ENCODE data around the gene KISS1R.
A peak's percentile ranks its signal among the peaks of the same experiment; 100 is the strongest.

KISS1R gene

DNA sequence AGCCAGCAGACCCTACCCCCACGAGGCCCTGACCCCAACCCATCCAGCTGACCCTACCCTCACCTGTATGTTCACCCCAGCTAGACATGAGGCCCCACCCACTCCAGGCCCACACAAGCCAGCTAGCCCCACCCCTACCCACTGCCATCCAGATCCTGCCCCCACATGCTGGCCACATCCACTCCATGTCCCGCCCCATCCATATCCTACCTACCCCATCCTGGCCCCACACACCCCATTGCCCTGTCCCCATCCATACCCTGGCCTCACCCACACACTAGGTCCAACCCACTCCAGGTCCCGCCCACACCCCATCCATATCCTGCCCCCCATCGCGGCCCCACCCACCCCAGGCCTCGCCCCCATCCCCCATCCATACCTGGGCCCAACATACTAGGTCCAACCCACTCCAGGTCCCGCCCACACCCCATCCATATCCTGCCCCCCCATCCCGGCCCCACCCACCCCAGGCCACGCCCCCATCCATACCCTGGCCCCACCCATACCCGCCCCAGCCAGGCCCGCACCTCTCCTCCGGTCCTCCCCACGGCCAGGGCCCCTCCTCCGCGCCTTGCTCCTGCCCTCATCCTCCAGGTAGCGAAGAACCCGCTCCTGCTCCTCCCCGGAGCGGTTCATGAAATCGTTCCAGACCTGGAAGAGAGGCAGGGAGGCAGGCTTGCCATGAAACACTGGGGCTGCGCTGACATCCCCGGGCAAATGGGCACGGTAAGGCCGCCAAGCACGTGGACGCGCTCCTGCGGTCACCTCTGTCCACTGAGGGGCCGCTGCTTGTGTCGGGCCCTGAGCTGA lies 16.6 kb upstream of the KISS1R start:
- peak; percentile 47 for DNase-seq (ENCODE audit: low spot score)

DNA sequence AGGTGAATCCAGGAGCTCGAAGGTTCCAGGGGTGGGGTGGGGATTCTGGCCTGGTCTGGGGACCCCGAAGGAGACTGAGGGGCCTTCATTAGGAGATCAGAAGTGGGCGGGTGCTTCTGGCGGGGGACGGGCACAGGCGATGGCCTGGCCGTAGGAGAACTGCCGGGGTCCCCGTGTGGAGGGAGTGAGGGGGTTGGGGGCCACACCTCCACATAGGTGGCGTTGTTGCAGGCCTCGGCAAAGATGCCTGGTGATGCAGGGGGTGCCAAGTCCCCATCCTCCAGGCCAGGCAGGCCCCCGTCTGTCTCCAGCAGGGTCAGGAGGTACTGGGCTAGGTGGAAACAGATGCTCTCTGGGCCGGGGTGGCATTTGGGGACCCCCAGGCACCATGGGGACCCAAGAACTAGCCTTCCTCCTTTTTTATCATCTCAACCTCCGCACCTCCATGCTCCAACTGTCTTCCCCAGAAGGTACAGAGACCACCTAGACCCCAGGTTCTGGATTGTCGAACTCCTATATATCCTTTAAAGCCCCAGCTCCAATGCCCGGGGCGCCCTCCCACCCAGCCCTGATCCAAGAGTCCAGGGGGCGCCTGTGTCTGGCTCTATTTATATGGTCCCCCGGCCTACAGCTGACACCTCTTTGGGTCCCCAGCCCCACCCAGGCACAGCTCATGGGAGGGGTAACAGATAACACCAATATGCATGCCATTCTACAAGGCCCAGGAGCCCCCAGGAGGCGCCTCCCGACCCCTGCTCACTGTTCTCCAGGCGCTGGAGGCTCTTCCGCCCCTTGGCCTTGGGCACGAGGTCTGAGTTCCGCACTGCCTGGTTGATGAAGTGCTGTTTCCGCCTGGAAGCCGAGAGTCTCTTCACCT lies 15.7 kb upstream of the KISS1R start:
- no peak for DNase-seq (ENCODE audit: low spot score)

DNA sequence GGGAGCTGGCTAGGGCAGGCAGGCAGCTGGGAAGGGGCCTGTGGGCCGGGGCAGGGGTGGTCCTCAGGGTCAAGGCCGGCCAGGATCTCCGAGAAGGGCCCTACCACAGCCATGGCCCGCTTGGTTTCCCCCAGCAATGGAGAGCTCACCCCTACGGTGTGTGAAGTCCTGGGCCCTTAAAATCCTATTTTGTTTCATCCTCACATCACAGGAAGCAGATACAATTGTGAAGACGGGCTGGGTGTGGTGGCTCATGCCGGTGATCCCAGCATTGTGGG lies 15.1 kb upstream of the KISS1R start:
- no peak for DNase-seq (ENCODE audit: low spot score)

DNA sequence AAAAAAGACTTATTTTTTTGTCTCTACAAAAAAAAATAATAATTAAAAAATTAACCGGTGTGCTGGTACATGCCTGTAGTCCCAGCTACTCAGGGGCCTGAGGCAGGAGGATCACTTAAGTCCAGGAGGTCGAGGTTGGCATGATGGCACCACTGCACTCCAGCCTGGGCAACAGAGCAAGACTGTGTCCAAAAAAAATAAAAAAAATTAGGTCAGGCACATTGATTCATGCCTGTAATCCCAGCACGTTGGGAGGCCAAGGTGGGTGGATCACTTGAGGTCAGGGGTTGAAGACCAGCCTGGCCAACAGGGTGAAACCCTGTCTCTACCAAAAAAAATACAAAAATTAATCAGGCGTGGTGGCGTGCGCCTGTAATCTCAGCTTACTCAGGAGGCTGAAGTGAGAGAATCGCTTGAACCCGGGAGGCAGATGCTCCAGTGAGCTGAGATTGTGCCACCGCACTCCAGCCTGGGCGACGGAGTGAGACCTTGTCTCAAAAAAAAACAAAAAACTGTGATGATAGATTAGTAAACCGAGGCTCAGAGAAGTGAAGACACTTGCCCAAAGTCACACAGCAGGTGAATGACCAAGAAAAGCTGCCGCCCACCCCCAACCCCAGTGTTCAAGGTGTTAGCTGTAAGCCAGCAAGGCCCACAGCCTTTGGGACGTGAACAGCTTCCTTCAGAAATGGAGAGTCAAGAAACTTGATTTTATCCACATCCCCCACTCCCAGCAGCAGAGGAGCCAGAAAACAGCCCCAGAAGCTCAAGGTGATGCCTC lies 14.5 kb upstream of the KISS1R start:
- DNase-seq (ENCODE audit: low spot score) = no peak

DNA sequence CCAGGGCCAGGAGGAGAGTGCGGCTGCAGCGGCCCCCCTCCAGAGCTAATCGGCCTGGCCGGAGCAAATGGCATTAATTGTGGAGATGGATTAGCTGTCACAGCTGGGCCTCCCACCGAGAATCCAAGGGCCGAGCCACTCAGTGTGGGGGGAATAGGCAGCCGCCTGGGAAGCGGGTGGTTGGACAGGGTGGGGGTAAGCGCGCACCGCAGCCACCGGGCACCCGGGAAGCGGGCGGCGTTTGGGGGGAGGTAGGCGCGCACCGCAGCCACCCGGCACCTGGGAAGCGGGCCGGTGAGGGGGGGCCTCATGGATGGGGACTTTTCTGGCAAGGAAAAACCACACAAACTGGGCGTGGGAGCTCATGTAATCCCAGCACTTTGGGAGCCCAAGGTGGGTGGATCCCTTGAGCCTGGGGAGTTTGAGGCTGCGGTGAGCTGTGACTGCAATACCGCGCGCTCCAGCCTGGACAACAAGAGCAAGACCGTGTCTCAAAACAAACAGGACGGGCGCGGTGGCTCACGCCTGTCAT lies 13.8 kb upstream of the KISS1R start:
- no peak for DNase-seq (ENCODE audit: low spot score)

DNA sequence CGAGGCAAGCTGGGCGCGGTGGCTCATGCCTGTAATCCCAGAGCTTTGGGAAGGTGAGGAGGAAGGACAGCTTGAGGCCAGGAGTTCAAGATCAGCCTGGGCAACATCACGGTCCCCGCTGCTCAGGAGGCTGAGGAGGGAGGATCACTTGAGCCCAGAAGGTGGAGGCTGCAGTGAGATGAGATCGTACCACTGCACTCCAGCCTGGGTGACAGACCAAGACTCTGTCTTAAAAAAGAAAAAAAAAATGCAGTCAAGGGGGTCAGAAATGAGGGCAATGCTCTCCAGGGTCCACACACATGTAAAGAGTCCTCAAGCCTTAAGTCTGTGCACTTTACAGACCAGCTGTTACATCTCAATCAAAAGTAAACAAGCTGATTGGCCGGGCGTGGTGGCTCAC lies 12.6 kb upstream of the KISS1R start:
- no peak for DNase-seq (ENCODE audit: low spot score)

DNA sequence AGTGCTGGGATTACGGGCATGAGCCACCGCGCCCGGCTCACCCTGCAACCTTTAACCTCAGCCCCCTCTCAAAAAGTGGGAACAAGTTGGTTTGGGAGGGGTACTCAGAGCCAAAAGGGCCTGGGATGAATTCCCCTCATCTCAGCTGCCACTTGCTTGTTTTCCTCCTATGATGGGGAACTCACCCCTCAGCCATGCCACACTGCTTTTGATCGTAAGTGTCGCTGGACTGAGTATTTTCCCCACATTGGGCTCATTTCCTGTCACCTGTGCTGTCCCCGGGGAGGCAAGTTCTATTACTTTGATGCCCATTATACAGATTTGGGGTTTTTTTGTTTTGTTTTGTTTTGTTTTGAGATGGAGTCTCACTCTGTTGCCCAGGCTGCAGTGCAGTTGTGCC lies 10.7 kb upstream of the KISS1R start:
- DNase-seq (ENCODE audit: low spot score) = no peak

DNA sequence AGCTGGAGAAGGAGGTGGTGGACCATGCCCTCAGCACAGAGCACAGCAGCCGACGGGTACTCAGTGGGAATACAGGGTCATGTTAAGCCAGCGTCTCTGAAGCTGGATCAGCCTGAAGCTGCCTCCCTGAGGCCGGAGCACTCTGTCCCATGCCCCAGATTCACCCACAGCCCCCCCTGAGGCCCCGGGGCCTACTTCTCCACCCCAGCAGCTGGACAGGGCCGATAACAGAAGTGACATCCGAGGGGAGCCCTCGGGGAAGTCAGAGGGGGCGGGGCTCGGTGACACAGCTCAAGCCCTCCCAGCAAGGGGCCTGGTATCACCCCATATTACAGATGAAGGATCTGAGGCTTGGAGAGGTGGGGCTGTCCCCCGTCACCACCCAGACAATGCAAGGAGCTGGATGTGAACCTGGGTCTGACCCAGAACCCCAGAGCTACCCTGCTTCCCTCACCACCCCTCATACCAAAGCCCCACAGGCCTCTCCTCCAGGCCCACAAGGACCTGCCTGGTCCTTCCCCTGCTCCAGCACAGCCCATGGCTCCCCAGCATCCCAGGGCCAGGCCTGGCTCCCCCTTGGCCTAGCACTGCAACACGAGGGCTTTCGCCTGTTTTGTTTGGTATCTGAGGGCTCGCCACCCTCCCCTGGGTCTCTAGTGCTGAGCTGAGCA lies 9.8 kb upstream of the KISS1R start:
- peak; percentile 55 for DNase-seq (ENCODE audit: low spot score)

DNA sequence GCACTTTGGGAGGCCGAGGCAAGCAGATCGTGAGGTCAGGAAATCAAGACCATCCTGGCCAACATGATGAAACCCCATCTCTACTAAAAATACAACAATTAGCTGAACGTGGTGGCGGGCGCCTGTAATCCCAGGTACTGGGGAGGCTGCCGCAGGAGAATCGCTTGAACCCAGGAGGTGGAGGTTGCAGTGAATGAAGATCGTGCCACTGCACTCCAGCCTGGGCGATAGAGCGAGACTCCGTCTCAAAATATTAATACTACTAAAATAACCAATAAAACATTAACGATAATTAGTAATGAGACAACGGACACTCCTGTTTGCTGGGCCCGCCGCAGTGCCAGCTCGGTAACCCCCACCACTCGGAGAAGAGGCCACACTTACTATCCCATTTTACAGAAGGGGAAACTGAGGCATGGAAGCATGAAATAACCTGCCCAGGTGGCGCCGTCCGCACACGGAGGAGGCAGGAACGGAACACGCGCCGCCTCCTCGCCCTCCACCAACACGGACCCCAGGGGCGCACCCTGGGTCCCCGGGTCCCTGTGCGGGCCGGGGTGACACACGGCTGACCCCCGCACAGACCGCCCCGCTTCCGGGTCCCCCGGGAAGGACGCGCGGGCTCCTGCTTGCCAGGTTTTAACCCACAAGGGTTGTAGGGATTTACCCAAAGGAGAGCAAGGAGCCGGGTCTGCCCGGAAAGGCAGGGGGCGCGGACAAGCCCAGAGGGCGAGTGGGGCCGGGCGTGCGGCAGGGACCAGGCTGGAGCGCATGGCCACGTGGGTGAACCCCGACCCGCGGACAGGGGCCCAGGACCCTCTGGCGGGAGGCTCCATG lies 5.7 kb upstream of the KISS1R start:
- no peak for DNase-seq (ENCODE audit: low spot score)

DNA sequence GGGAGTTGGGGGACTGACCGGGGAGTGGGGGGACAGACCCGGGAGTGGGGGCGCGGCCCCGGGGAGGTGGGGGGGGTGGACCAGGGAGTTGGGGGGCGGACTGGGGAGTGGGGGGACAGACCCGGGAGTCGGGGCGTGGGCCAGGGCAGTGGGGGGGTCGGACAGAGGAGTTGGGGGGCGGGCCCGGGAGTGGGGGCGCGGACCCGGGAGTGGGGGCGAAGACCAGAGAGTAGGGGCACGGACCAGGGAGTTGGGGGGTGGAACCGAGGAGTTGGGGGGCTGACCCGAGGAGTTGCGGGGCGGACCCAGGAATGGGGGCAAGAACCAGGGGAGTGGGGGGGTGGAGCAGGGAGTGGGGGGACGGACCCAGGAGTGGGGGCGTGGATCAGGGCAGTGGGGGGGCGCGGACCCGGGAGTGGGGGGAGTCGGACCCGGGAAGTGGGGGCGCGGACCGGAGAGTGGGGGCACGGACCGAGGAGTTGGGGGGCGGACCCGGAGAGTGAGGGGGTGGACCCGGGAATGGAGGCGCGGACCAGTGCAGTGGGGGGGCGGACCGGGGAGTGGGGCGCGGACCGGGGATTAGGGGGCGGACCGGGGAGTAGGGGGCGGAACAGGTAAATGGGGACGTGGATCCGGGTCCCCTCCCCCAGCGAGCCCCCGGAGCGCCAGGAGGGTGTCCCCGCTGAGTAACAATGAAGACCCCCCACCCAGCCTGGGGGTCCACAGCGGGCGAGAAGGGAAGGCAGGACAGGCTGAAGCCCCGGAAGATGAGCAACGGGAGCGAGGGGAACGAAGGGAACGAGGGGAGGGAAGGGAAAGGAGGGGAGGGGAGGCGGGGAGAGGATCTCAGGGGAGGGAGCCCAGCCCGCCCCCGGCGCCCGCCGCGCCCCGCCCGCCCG lies 4.7 kb upstream of the KISS1R start:
- peak; percentile 55 for DNase-seq (ENCODE audit: low spot score)

DNA sequence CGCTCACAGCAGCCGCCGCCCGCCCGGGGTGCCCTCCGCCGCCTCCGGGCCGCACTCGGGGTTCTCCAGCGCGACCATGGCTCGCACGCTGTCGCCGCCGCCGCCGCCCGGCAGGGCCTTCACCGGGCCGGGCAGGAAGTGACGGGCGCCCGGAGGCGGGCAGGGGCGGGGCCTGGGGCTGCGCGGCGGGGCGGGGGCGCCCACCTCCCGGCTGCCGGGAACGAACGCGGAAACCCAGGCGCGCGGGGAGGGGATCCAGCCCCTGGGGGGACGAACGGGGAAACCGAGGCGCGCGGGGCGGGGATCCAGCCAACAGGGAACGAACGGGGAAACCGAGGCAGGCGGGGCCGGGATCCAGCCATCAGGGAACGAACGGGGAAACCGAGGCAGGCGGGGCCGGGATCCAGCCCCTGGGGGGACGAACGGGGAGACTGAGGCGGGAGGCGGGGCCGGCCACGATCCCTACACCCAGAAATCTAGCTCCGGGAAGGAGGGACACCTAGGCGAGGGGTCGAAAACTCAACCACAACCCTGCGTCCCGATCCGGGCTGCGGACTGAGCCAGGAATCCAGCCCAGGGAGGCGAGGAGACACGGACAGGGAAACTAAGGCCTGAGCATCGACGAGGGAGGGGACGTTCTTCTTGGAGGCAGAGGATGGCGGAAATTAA lies 3.9 kb upstream of the KISS1R start, which contains the start of gene R3HDM4:
TSS of gene R3HDM4 (minus strand) at position 140 of the 669 bp plus-strand sequence. CDS start at position 78, 62 bp downstream.
- peak; percentile 90 for DNase-seq (ENCODE audit: low spot score)

DNA sequence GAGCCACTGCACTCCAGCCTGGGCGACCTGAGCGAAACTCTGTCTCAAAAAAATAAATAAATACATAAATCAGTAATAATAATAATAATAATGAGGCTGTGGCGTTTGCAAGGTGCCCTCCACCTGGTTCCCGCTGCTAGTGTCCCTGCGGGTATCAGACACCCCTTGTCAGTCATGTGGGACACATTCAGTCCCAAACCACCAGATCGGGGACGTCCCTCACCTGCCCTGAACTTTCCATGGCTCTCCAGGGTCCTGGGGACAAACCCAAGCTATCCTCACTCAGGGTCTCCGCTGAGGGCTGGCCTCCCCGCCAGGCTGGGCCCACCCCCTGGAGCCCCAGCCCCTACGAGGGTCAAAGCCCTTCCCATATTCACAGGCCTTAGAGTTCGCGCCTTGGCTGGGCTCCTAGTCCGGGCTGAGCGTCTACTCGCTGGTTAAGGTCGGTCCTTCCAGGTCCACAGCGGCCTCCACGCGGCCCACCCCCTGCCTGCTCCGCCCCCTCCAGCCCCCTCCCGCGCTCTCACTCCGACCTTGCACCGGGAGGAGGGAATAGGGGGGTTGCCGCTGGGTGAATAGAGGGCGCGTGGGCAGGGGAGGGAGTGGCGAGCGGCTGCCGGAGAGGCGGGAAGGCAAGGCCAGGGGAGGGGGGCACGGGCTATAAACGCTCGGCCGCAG lies 349 bp upstream of the KISS1R start:
- DNase-seq (ENCODE audit: low spot score) = no peak

DNA sequence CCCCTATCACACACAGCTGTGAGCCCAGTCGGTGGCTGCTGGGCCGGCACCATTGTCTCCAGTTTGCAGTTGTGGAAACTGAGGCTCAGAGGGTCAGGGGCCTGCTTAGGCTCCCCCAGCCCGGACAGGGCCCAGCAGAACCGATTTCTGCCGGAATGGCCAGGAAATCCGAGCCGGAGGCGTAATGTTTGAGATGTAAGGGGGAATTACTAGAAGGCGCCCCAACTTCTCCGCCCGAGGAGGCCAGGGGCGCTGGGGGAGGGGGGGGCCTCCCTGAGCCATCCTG lies 962 bp downstream of the KISS1R start:
- DNase-seq (ENCODE audit: low spot score) = no peak

DNA sequence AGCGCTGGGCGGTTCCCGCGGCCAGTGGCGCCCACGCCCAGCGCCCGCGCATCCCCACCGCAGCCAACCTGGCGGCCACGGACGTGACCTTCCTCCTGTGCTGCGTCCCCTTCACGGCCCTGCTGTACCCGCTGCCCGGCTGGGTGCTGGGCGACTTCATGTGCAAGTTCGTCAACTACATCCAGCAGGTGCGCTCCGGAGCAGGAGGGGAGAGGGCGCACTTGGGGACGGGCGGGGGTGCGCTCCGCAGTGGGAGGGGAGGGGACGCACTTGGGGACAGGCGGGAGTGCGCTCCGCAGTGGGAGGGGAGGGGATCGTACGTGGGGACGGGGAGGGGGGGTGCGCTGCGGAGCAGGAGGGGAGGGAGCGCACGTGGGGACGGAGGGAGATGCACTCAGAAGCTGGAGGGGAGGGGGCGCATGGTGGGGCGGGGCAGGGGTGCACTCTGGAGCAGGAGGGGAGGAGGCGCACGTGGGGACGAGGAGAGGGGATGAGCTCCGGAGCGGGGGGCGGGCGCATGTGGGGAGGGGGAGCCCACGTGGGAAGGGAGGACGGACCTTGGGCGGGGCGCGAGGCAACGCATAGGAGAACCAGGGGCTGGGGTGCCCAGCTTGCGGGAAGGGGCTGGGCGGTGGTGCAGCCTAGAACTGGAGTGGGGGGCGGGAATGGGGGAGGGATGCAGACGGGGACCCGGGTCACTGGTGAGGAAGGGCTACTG lies 1.5 kb downstream of the KISS1R start:
- no peak for DNase-seq (ENCODE audit: low spot score)

DNA sequence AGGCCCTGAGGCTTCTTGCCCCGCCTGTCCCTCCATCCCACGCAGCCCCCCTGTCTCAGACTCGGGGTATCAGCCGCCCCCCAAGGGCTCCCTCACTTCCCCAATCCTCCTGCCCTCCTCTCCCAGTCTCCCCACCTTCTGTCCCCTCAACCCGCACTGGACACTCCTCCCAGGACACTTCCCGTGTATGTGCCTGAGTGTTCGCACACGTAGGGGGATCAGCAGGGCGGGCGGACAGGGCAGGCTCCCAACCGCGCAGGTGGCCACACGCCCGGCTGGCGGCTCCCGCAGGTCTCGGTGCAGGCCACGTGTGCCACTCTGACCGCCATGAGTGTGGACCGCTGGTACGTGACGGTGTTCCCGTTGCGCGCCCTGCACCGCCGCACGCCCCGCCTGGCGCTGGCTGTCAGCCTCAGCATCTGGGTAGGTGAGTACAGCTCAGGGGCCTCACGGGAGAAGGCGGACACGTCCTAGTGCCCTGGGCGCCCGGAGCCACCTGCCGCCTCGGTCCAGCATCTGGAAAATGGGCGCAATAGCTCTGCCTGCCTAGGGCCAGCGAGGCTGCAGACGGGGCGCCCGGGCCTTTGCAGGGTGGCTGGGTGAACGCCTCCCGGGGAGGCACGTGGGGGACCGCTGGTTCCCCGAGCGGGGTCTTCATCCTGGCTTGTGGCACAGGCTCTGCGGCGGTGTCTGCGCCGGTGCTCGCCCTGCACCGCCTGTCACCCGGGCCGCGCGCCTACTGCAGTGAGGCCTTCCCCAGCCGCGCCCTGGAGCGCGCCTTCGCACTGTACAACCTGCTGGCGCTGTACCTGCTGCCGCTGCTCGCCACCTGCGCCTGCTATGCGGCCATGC lies 2.3 kb downstream of the KISS1R start:
- peak; percentile 60 for DNase-seq (ENCODE audit: low spot score)

DNA sequence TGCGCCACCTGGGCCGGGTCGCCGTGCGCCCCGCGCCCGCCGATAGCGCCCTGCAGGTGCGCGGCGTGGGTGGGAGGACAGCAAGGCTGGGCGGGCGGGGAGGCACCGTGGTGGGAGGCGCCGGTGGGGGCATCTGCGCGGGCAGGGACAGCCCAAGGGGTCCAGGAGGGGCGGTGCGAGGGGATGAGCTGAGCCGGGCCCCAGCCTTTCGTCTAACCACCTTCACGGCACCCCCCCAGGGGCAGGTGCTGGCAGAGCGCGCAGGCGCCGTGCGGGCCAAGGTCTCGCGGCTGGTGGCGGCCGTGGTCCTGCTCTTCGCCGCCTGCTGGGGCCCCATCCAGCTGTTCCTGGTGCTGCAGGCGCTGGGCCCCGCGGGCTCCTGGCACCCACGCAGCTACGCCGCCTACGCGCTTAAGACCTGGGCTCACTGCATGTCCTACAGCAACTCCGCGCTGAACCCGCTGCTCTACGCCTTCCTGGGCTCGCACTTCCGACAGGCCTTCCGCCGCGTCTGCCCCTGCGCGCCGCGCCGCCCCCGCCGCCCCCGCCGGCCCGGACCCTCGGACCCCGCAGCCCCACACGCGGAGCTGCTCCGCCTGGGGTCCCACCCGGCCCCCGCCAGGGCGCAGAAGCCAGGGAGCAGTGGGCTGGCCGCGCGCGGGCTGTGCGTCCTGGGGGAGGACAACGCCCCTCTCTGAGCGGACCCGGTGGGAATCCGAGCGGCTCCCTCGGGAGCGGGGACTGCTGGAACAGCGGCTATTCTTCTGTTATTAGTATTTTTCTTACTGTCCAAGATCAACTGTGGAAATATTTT lies 3.1 kb downstream of the KISS1R start:
- peak; percentile 78 for DNase-seq (ENCODE audit: low spot score)

Data from germinal center (tissue), 1 donor.